Measurements from ENCODE around the gene C2orf69. TPM values are rescaled to one million over a fixed set of nuclear protein-coding genes. Genes with fewer than 3 reads are reported as not detected.

C2orf69 gene
- total RNA-seq, 4 donors from 2014 or later: 10.9 to 15.5 (median 11.7) TPM

DNA sequence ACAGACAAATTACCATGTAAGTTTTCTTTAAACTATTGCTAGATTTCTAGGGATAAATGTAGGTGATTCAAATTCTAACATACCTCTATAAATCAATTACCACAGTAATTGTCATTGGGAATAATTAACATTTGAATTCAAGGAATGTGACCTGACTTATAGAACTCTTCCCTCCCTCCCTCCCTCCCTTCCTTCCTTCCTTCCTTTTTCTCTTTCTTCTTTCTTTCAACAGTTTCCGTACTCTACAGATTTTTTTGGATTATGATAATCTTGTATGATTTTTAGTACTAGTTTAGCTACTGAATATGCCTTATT is 41.9 kb upstream of the C2orf69 start:
- 78% methylated on average over 1 of the region's 1 CpG for WGBS
- Histone ChIP-seq H3K4me3 (no peak overlapping the region), H3K4me1 (no peaks in the 10 kb centered on the region), H3K9me3 (no peaks in the 10 kb centered on the region), H3K27ac (no peak overlapping the region), H3K36me3 (no peaks in the 10 kb centered on the region), H3K27me3 (no peaks in the 10 kb centered on the region)
- DNase-seq (ENCODE audit: low spot score in 2 of 2): no peak
- TF ChIP-seq CTCF (IDR thresholded peaks at IDR 0.05): no peak
- no peak for TF ChIP-seq POLR2AphosphoS5 (IDR thresholded peaks at IDR 0.05)
- TF ChIP-seq POLR2A (IDR thresholded peaks at IDR 0.05): no peak
- no peak for TF ChIP-seq EP300 (IDR thresholded peaks at IDR 0.05)

GRCh38 chr2:199869653-199870052 is 41.4 kb upstream of the C2orf69 start:
- Histone ChIP-seq H3K9me3 (no peaks in the 10 kb centered on the region), H3K36me3 (no peaks in the 10 kb centered on the region), H3K4me3 (no peak overlapping the region), H3K27me3 (no peaks in the 10 kb centered on the region), H3K27ac (no peak overlapping the region), H3K4me1 (no peaks in the 10 kb centered on the region)
- DNase-seq (ENCODE audit: low spot score in 2 of 2): no peak
- 33% methylated on average over 1 of the region's 1 CpG for WGBS
- no peak for TF ChIP-seq CTCF (IDR thresholded peaks at IDR 0.05)
- TF ChIP-seq POLR2A (IDR thresholded peaks at IDR 0.05): no peak
- TF ChIP-seq POLR2AphosphoS5 (IDR thresholded peaks at IDR 0.05): no peak
- no peak for TF ChIP-seq EP300 (IDR thresholded peaks at IDR 0.05)

DNA sequence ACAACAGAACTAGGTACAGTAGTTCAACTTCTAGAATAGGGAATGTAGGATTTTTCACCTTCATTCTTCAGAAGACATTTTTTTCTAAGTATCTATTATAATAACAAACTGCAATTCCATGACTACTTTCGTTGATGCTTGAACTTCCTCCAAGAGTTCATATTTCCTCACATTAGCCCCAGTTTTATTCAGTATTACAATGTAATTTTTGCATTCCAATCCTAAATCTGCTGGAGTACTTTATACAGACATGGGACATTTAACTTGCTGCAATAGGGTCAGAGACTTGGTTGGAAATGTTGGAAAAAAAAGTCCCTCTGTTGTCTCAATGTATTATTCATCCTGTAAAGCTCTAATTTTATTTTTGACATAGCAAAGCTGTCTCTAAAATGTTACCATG is 40.5 kb upstream of the C2orf69 start:
- H3K27ac ChIP-seq: no peak overlapping the region
- H3K9me3 ChIP-seq: no peaks in the 10 kb centered on the region
- H3K27me3 ChIP-seq: no peaks in the 10 kb centered on the region
- no peak for DNase-seq (ENCODE audit: low spot score in 2 of 2)
- no peak for TF ChIP-seq CTCF (IDR thresholded peaks at IDR 0.05)
- TF ChIP-seq EP300 (IDR thresholded peaks at IDR 0.05): no peak
- no peak for TF ChIP-seq POLR2A (IDR thresholded peaks at IDR 0.05)
- no peak for TF ChIP-seq POLR2AphosphoS5 (IDR thresholded peaks at IDR 0.05)
- no peaks in the 10 kb centered on the region for H3K4me1 ChIP-seq
- H3K4me3 ChIP-seq: no peak overlapping the region
- WGBS: 50% methylated on average over 1 of the region's 1 CpG
- H3K36me3 ChIP-seq: no peaks in the 10 kb centered on the region

- no peak overlapping the region for H3K27ac ChIP-seq
- H3K4me3 ChIP-seq: no peak overlapping the region
- no peaks in the 10 kb centered on the region for H3K27me3 ChIP-seq
- no peaks in the 10 kb centered on the region for H3K36me3 ChIP-seq
- H3K4me1 ChIP-seq: no peaks in the 10 kb centered on the region
- DNase-seq (ENCODE audit: low spot score in 2 of 2): no peak
- TF ChIP-seq POLR2AphosphoS5 (IDR thresholded peaks at IDR 0.05): no peak
- H3K9me3 ChIP-seq: no peaks in the 10 kb centered on the region
- WGBS: 100% methylated on average over 1 of the region's 1 CpG
These were observed 36.9 kb upstream of the C2orf69 start for GRCh38 chr2:199874209-199874608.

- 44% methylated on average over 1 of the region's 1 CpG for WGBS
- no peaks in the 10 kb centered on the region for H3K9me3 ChIP-seq
- no peak overlapping the region for H3K27ac ChIP-seq
- no peak overlapping the region for H3K4me3 ChIP-seq
- H3K36me3 ChIP-seq: no peaks in the 10 kb centered on the region
- H3K27me3 ChIP-seq: no peaks in the 10 kb centered on the region
- TF ChIP-seq CTCF (IDR thresholded peaks at IDR 0.05) (no peak), EP300 (IDR thresholded peaks at IDR 0.05) (no peak), POLR2A (IDR thresholded peaks at IDR 0.05) (no peak), POLR2AphosphoS5 (IDR thresholded peaks at IDR 0.05) (no peak)
- DNase-seq (ENCODE audit: low spot score in 2 of 2): no peak
- no peaks in the 10 kb centered on the region for H3K4me1 ChIP-seq
These were observed 35.7 kb upstream of the C2orf69 start for GRCh38 chr2:199875400-199875799.

- Histone ChIP-seq H3K27me3 (no peaks in the 10 kb centered on the region), H3K27ac (no peak overlapping the region), H3K4me3 (no peak overlapping the region), H3K36me3 (no peaks in the 10 kb centered on the region), H3K9me3 (no peaks in the 10 kb centered on the region), H3K4me1 (no peaks in the 10 kb centered on the region)
- DNase-seq (ENCODE audit: low spot score in 2 of 2): no peak
- TF ChIP-seq POLR2AphosphoS5 (IDR thresholded peaks at IDR 0.05) (no peak), CTCF (IDR thresholded peaks at IDR 0.05) (no peak), POLR2A (IDR thresholded peaks at IDR 0.05) (no peak), EP300 (IDR thresholded peaks at IDR 0.05) (no peak)
These were observed 28.4 kb upstream of the C2orf69 start for GRCh38 chr2:199882667-199883066.

Data from suprapubic skin (tissue), 4 donors.